Activated T-cell treated with anti-CD3 and anti-CD28 coated beads for 48 hours (primary cell): Measurements from ENCODE around the gene HDAC9.

Experiments
- DNase-seq: peaks from one replicate; pipeline ENCODE4 v3.0.0-alpha.2; 2020; ENCODE audit warnings: low read depth

Gene HDAC9

GRCh38 chr7:18845700-18846099 lies 350.2 kb downstream of the HDAC9 start:
- no peak for DNase-seq

GRCh38 chr7:18846765-18847215 lies 351.2 kb downstream of the HDAC9 start:
- DNase-seq = no peak

- no peak for DNase-seq
Observed at GRCh38 chr7:18849130-18849529, 353.6 kb downstream of the HDAC9 start.

GRCh38 chr7:18855796-18856195 lies 360.2 kb downstream of the HDAC9 start:
- no peak for DNase-seq

GRCh38 chr7:18858232-18858631 lies 362.7 kb downstream of the HDAC9 start:
- no peak for DNase-seq

GRCh38 chr7:18859318-18859717 lies 363.8 kb downstream of the HDAC9 start:
- no peak for DNase-seq

GRCh38 chr7:18860221-18860620 lies 364.7 kb downstream of the HDAC9 start:
- DNase-seq = no peak

GRCh38 chr7:18861514-18862118 lies 366.1 kb downstream of the HDAC9 start:
- no peak for DNase-seq

- DNase-seq = no peak
Observed at GRCh38 chr7:18864967-18865366, 369.4 kb downstream of the HDAC9 start.

- no peak for DNase-seq
Observed at GRCh38 chr7:18866359-18867036, 370.9 kb downstream of the HDAC9 start.

- DNase-seq = no peak
Observed at GRCh38 chr7:18872344-18872743, 376.8 kb downstream of the HDAC9 start.

GRCh38 chr7:18873734-18874336 lies 378.3 kb downstream of the HDAC9 start:
- DNase-seq = no peak

- DNase-seq = no peak
Observed at GRCh38 chr7:18874880-18875279, 379.3 kb downstream of the HDAC9 start.

- DNase-seq = no peak
Observed at GRCh38 chr7:18877874-18878273, 382.3 kb downstream of the HDAC9 start.

- DNase-seq = no peak
Observed at GRCh38 chr7:18886832-18887231, 391.3 kb downstream of the HDAC9 start.

- DNase-seq = no peak
Observed at GRCh38 chr7:18889436-18889835, 393.9 kb downstream of the HDAC9 start.

GRCh38 chr7:18890134-18890533 lies 394.6 kb downstream of the HDAC9 start:
- DNase-seq = no peak

- DNase-seq = no peak
Observed at GRCh38 chr7:18890885-18891621, 395.5 kb downstream of the HDAC9 start.

- no peak for DNase-seq
Observed at GRCh38 chr7:18893156-18893555, 397.6 kb downstream of the HDAC9 start.

GRCh38 chr7:18894155-18894554 lies 398.6 kb downstream of the HDAC9 start:
- no peak for DNase-seq

GRCh38 chr7:18895456-18895855 lies 399.9 kb downstream of the HDAC9 start:
- no peak for DNase-seq

GRCh38 chr7:18896343-18896975 lies 400.9 kb downstream of the HDAC9 start:
- DNase-seq = no peak
